GM21390 (cell line): ENCODE results near the gene MED29.

Source experiments
- ATAC-seq: cut with Tn5 transposase; IDR thresholded peaks from one replicate; pipeline ENCODE4 v1.9.1; 2021; ENCODE audit not compliant: unreplicated experiment

MED29 gene

GRCh38 chr19:39426170-39426569 lies 35.0 kb downstream of the MED29 start:
- no peak for ATAC-seq

GRCh38 chr19:39427707-39428106 lies 36.5 kb downstream of the MED29 start:
- no peak for ATAC-seq

GRCh38 chr19:39428283-39429112 lies 37.3 kb downstream of the MED29 start:
- ATAC-seq, result no peak

- ATAC-seq, result no peak
These were observed 39.8 kb downstream of the MED29 start for GRCh38 chr19:39430675-39431593.

GRCh38 chr19:39432677-39433025 lies 41.5 kb downstream of the MED29 start:
- ATAC-seq, result no peak

GRCh38 chr19:39433480-39434079 lies 42.4 kb downstream of the MED29 start:
- ATAC-seq, result no peak

- ATAC-seq, result no peak
These were observed 43.2 kb downstream of the MED29 start for GRCh38 chr19:39434123-39435076.

GRCh38 chr19:39435499-39436349 lies 44.5 kb downstream of the MED29 start, which contains the start of gene RPS16:
RPS16 (minus strand) TSS chr19:39435949; CDS start chr19:39435895, 54 bp downstream.
- ATAC-seq, result peak; percentile 72

GRCh38 chr19:39436350-39436716 lies 45.2 kb downstream of the MED29 start:
- ATAC-seq, result no peak

- ATAC-seq, result no peak
These were observed 47.2 kb downstream of the MED29 start for GRCh38 chr19:39438270-39438934.

- no peak for ATAC-seq
These were observed 53.5 kb downstream of the MED29 start for GRCh38 chr19:39444598-39445195.

GRCh38 chr19:39445196-39446111 lies 54.3 kb downstream of the MED29 start, which contains the start of gene SUPT5H:
SUPT5H (plus strand) TSS chr19:39445582; CDS start chr19:39445891, 309 bp downstream.
- peak; percentile 73 for ATAC-seq

GRCh38 chr19:39446365-39447084 lies 55.3 kb downstream of the MED29 start:
- no peak for ATAC-seq

GRCh38 chr19:39448271-39448670 lies 57.1 kb downstream of the MED29 start:
- ATAC-seq, result no peak

GRCh38 chr19:39449116-39449797 lies 58.1 kb downstream of the MED29 start:
- ATAC-seq, result no peak
